Body of pancreas (tissue), 4 donors: Measurements from ENCODE around the gene PRM3. TPM values are rescaled to one million over a fixed set of nuclear protein-coding genes. Genes with fewer than 3 reads are reported as not detected.

Source experiments
- ATAC-seq: fragments of 150-250 bp; one replicate; pipeline ENCODE4 v1.9.1; 2016
- DNase-seq, 4 donors: peaks; one replicate each; pipeline ENCODE4 v3.0.0-alpha.2; 2019
- H3K27ac ChIP-seq, 4 donors: fragments of 200-600 bp; sonication (generic); 1 replicate in 3 of 4; 2 replicates in 1 of 4; pipeline versions ENCODE4 v1.5.1 to v1.6.1; 2016 to 2019; ENCODE audit warnings: mild to moderate bottlenecking in 1 of 4, mixed read lengths in 1 of 4, moderate library complexity in 1 of 4
- H3K27me3 ChIP-seq, 2 donors: fragments of 200-600 bp; sonication (generic); one replicate each; pipeline ENCODE4 v1.6.0; 2016; ENCODE audit warnings: mild to moderate bottlenecking in 1 of 2
- H3K36me3 ChIP-seq, 2 donors: fragments of 200-600 bp; sonication (generic); replicated peaks in 1 of 2; 2 replicates each; pipeline ENCODE4 v1.5.1; 2016; ENCODE audit warnings: low read depth in 2 of 2; ENCODE audit not compliant: insufficient read depth in 1 of 2
- H3K4me1 ChIP-seq: fragments of 200-600 bp; sonication (generic); one replicate; pipeline ENCODE4 v1.6.0; 2016
- H3K4me3 ChIP-seq, 2 donors: fragments of 200-600 bp; sonication (generic); 1 replicate in 1 of 2; 2 replicates in 1 of 2; pipeline ENCODE4 v1.5.1; 2016 to 2019
- H3K9me3 ChIP-seq, 3 donors: fragments of 200-600 bp; sonication (generic); 1 replicate in 2 of 3; 2 replicates in 1 of 3; pipeline ENCODE4 v1.5.1; 2016
- POLR2A ChIP-seq, 3 donors: fragments of 450-650 bp; IDR thresholded peaks; one replicate each; pipeline ENCODE4 v1.6.1; 2016; ENCODE audit warnings: antibody characterized with exemption in 3 of 3, mild to moderate bottlenecking in 2 of 3
- WGBS, 2 donors: methylation state at CpG; one replicate each; pipeline ENCODE4 v1.1.5; 2017; 5-methylcytosine and 5-hydroxymethylcytosine counted together
- intact Hi-C: fragments of 100-400 bp; cut with DNase I; formaldehyde crosslinking; loops from one replicate; pipeline ENCODE4 v1.15.1; 2023
- total RNA-seq, 2 donors: library from RNA; depleted of rRNA; stranded (reverse); fragments of >200 nt; gene quantifications; one replicate each; pipeline ENCODE4 v1.1.0, GENCODE V29; 2016
- TF ChIP-seq, protein P1 (sequence below), 7 experiments: fragments of 450-650 bp in 4 of 7; fragments of 200-600 bp in 3 of 7; sonication (generic) in 3 of 7; IDR thresholded peaks; one replicate each; pipeline ENCODE4 v1.5.1; 2016 to 2019; ENCODE audit warnings: antibody characterized with exemption in 7 of 7

PRM3 gene
- total RNA-seq, 2 donors from 2014 or later: not detected

DNA sequence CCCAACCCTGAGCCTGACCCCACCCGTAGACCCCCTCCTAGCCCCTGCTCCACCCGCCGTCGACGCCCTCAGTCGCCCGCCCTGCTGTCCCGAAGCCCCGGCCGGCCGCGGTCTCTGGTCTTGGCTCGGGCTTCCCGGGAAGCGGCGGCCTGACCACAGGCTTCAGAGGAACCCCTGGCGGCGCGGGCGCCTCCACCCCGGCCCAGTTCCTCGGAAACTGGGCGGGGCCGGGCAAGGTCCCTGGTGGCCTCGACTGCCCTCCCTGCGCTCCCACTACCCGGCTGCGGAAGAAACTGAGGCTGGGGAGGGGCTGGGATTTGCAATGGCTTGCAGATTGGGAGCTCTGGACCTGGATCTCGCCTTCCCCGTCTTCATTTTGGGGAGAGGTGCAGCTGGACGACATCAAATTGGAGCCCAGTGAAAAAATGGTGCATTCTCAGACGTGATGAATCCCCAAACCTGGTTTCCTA lies 16.7 kb downstream of the PRM3 start:
- Histone ChIP-seq H3K4me1 (peaks cover 34% of the 10 kb centered on the region), H3K9me3 (no peaks in the 10 kb centered on the region), H3K27ac (peak overlapping the region; percentile 88 to 99 (median 94)), H3K36me3 (no peaks in the 10 kb centered on the region), H3K27me3 (no peaks in the 10 kb centered on the region), H3K4me3 (peak overlapping the region; percentile 69 to 84)
- 0 to 1% methylated on average over 19 to 26 of the region's 32 CpGs for WGBS, 2 donors
- DNase-seq (peak; percentile 54 to 66 (median 58)), ATAC-seq (peak; percentile 21)
- intact Hi-C loops: no loop called here
- TF ChIP-seq, protein P1, sequence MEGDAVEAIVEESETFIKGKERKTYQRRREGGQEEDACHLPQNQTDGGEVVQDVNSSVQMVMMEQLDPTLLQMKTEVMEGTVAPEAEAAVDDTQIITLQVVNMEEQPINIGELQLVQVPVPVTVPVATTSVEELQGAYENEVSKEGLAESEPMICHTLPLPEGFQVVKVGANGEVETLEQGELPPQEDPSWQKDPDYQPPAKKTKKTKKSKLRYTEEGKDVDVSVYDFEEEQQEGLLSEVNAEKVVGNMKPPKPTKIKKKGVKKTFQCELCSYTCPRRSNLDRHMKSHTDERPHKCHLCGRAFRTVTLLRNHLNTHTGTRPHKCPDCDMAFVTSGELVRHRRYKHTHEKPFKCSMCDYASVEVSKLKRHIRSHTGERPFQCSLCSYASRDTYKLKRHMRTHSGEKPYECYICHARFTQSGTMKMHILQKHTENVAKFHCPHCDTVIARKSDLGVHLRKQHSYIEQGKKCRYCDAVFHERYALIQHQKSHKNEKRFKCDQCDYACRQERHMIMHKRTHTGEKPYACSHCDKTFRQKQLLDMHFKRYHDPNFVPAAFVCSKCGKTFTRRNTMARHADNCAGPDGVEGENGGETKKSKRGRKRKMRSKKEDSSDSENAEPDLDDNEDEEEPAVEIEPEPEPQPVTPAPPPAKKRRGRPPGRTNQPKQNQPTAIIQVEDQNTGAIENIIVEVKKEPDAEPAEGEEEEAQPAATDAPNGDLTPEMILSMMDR (IDR thresholded peaks at IDR 0.05): no peak
- no peak for TF ChIP-seq POLR2A (IDR thresholded peaks at IDR 0.05)

DNA sequence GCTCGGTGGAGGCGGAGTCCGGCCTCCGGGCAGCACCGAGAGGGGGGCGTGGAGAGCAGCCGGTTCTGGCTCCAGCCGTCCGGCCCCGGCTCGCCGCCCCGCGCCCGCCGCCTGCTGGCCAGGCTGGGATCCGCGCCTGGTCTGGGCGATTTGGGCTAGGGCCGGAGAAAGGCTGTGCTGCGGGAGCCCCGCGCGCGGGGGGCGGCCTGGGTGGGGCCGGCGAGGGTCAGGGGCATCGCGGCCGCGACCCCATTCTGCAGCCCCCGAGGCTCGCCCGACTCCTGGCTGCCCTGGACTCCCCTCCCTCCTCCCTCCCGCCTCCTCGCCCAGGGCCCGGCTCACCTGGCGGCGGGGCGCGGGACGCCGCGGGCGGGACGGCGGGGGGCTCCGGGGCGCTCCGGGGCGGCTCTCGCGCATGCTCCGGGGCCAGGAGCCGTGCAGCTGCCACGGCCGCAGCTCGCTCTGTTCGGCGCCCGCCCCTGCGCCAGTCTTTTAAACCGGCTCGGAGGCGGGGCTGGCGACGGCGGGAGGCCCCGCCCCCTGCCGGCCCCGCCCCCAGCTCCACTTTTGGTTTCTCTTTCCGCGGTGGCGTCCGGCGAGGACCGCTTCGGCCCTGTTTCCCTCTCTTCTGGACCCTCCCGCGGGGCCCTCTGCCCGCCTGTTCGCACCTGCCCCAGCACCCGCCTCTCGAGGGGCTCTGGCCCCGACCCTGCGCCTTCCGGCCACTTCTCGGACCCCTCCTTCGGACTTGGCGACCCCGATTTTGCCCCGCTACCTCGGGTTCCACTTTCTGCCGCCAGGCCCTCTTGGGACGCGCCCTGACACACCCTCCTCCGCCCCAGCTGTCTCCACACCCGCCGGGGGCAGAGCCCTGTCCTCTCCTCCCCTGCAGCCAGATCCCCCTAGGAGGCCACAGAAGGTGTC lies 17.4 kb downstream of the PRM3 start, which contains the start of gene SOCS1:
Gene SOCS1 (minus strand): TSS at position 468 of the 924 bp plus-strand sequence. CDS start 726 bp downstream, outside the sequence.
- H3K36me3 ChIP-seq: no peaks in the 10 kb centered on the region
- ATAC-seq: peak; percentile 79
- peaks cover 34% of the 10 kb centered on the region for H3K4me1 ChIP-seq
- peak; percentile 77 to 95 (median 82) for TF ChIP-seq POLR2A (IDR thresholded peaks at IDR 0.05)
- TF ChIP-seq, protein P1 (IDR thresholded peaks at IDR 0.05): peak; percentile 64 to 95 (median 88)
- intact Hi-C loops: no loop called here
- DNase-seq: peak; percentile 84 to 88 (median 86)
- peak within 1 kb of the TSS; percentile 88 to 99 (median 94) for H3K27ac ChIP-seq
- 1% methylated on average over 28 to 98 of the region's 100 CpGs for WGBS, 2 donors
- H3K27me3 ChIP-seq: no peaks in the 10 kb centered on the region
- peak within 1 kb of the TSS; percentile 69 to 84 for H3K4me3 ChIP-seq
- no peaks in the 10 kb centered on the region for H3K9me3 ChIP-seq

DNA sequence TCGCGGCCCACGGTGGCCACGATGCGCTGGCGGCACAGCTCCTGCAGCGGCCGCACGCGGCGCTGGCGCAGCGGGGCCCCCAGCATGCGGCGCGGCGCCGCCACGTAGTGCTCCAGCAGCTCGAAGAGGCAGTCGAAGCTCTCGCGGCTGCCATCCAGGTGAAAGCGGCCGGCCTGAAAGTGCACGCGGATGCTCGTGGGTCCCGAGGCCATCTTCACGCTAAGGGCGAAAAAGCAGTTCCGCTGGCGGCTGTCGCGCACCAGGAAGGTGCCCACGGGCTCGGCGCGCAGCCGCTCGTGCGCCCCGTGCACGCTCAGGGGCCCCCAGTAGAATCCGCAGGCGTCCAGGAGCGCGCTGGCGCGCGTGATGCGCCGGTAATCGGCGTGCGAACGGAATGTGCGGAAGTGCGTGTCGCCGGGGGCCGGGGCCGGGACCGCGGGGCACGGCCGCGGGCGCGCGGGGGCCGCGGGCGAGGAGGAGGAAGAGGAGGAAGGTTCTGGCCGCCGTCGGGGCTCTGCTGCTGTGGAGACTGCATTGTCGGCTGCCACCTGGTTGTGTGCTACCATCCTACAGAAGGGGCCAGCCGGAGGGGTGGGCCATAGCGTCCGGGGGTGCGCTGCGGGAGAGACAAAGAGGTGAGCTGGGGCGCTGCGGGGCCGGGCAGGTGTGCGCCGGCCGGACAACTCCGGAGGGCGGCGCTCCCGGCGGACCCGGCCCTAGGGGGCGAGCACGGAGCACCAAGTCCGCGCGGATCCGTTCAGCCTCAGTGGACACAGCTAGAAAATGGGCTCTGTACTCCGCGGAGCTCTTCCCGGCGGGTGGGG lies 18.3 kb downstream of the PRM3 start:
- no peak for ATAC-seq
- 0 to 3% methylated on average over 3 to 103 of the region's 105 CpGs for WGBS, 2 donors
- no peaks in the 10 kb centered on the region for H3K36me3 ChIP-seq
- H3K27ac ChIP-seq: peak overlapping the region; percentile 88 to 99 (median 94)
- intact Hi-C loops: no loop called here
- no peaks in the 10 kb centered on the region for H3K9me3 ChIP-seq
- peak overlapping the region; percentile 2 to 21 for H3K4me3 ChIP-seq
- H3K4me1 ChIP-seq: peaks cover 34% of the 10 kb centered on the region
- TF ChIP-seq, protein P1 (IDR thresholded peaks at IDR 0.05): peak in 1 of 7 experiments; percentile 11
- no peak for TF ChIP-seq POLR2A (IDR thresholded peaks at IDR 0.05)
- DNase-seq: peak; percentile 33 to 53 (median 42)
- no peaks in the 10 kb centered on the region for H3K27me3 ChIP-seq

DNA sequence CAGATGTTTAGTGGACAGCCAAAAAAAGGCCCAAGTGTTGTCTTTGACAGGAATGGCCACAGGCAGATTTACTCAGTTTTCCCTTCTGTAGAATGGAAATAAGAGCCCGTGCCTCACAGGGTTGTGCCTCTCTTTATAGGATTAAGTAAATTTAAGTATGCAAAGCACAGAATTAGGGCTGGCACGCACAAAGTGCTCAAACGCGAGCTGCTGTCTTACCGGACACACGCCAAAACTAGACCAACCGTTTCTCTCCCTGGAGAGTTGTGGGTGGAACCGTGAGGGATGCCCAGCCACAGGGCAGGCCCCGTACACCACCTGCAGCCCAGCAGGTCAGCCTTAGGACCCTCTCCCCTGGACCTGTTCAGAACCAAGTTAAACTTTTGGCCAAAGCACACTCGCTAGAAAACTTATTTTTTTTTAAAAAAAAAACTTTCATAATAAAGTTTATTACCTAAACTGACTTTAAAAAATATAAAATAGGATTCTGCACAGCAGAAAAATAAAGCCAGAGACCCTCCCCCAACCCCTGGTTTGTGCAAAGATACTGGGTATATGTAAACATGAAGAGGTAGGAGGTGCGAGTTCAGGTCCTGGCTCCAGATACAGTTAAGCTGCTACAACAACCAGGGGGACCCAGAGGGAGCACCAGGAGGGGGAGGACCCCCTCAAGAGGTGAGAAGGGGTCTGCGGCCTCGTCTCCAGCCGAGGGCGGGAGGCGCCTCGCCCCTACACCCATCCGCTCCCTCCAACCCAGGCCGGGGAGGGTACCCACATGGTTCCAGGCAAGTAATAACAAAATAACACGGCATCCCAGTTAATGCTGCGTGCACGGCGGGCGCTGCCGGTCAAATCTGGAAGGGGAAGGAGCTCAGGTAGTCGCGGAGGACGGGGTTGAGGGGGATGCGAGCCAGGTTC lies 19.2 kb downstream of the PRM3 start:
- Histone ChIP-seq H3K9me3 (no peaks in the 10 kb centered on the region), H3K4me1 (peaks cover 30% of the 10 kb centered on the region), H3K27me3 (no peaks in the 10 kb centered on the region), H3K27ac (peak overlapping the region in 1 of 4 donors; percentile 88), H3K4me3 (peak overlapping the region in 1 of 2 donors; percentile 21), H3K36me3 (no peaks in the 10 kb centered on the region)
- DNase-seq (no peak), ATAC-seq (no peak)
- intact Hi-C loops: no loop called here
- TF ChIP-seq, protein P1 (IDR thresholded peaks at IDR 0.05): no peak
- TF ChIP-seq POLR2A (IDR thresholded peaks at IDR 0.05): no peak
- WGBS, 2 donors: 76 to 87% methylated on average over 28 to 29 of the region's 29 CpGs
